IPS-11a (cell line): ENCODE data around the gene COLEC12.
A peak's percentile ranks its signal among the peaks of the same experiment; 100 is the strongest.

Experiments used
- H3K4me3 ChIP-seq: one replicate; pipeline ENCODE4 v1.5.1; 2013; ENCODE audit warnings: low read depth, low read length, control low read depth

The COLEC12 gene

GRCh38 chr18:500632-501405 is at the start of gene COLEC12:
COLEC12 (minus strand) TSS chr18:500701; CDS start chr18:500514, 187 bp downstream.
- H3K4me3 ChIP-seq, result peak within 1 kb of the TSS; percentile 54

GRCh38 chr18:549967-550366 is 49.5 kb upstream of the COLEC12 start:
- H3K4me3 ChIP-seq, result no peak overlapping the region

- H3K4me3 ChIP-seq, result no peak overlapping the region
These were observed 43.1 kb upstream of the COLEC12 start for GRCh38 chr18:543447-544078.

- no peak overlapping the region for H3K4me3 ChIP-seq
These were observed 33.6 kb upstream of the COLEC12 start for GRCh38 chr18:533995-534601.

GRCh38 chr18:532632-533031 is 32.1 kb upstream of the COLEC12 start:
- no peak overlapping the region for H3K4me3 ChIP-seq

- no peak overlapping the region for H3K4me3 ChIP-seq
These were observed 31.5 kb upstream of the COLEC12 start for GRCh38 chr18:532018-532417.

GRCh38 chr18:527146-527545 is 26.6 kb upstream of the COLEC12 start:
- H3K4me3 ChIP-seq, result no peak overlapping the region

GRCh38 chr18:526681-527080 is 26.2 kb upstream of the COLEC12 start:
- H3K4me3 ChIP-seq, result no peak overlapping the region

- no peak overlapping the region for H3K4me3 ChIP-seq
These were observed 24.7 kb upstream of the COLEC12 start for GRCh38 chr18:525036-525797.

GRCh38 chr18:524466-524865 is 24.0 kb upstream of the COLEC12 start:
- no peak overlapping the region for H3K4me3 ChIP-seq

GRCh38 chr18:523561-523960 is 23.1 kb upstream of the COLEC12 start:
- H3K4me3 ChIP-seq, result no peak overlapping the region

GRCh38 chr18:519019-519879 is 18.7 kb upstream of the COLEC12 start:
- no peak overlapping the region for H3K4me3 ChIP-seq

GRCh38 chr18:518081-518480 is 17.6 kb upstream of the COLEC12 start:
- no peak overlapping the region for H3K4me3 ChIP-seq

GRCh38 chr18:515838-516237 is 15.3 kb upstream of the COLEC12 start:
- no peak overlapping the region for H3K4me3 ChIP-seq

- no peak overlapping the region for H3K4me3 ChIP-seq
These were observed 14.8 kb upstream of the COLEC12 start for GRCh38 chr18:515156-515815.

GRCh38 chr18:513826-514530 is 13.5 kb upstream of the COLEC12 start:
- no peak overlapping the region for H3K4me3 ChIP-seq

GRCh38 chr18:512957-513356 is 12.5 kb upstream of the COLEC12 start:
- no peak overlapping the region for H3K4me3 ChIP-seq

GRCh38 chr18:508835-509234 is 8.3 kb upstream of the COLEC12 start:
- H3K4me3 ChIP-seq, result no peak overlapping the region

GRCh38 chr18:507636-508035 is 7.1 kb upstream of the COLEC12 start:
- H3K4me3 ChIP-seq, result no peak overlapping the region
